Measurements from ENCODE around the gene SORD. TPM values are rescaled to one million over a fixed set of nuclear protein-coding genes. Genes with fewer than 3 reads are reported as not detected.
"Not testable (repeated sequence)": the region's sequence is repeated elsewhere in the genome, so short reads cannot be mapped to it uniquely, and the experiment has no call there.

The SORD gene
- total and polyA plus RNA-seq, 4 donors = 5.7 to 7.1 (median 6.8) TPM

GRCh38 chr15:45032501-45032900, 9.5 kb downstream of the SORD start:
- ATAC-seq (ENCODE audit: low FRiP score); DNase-seq; H3K27ac ChIP-seq (ENCODE audit: low read depth in 1 of 2, low read length in 2 of 2); intact Hi-C loops (cut with DNase I); H3K27me3 ChIP-seq (ENCODE audit: control insufficient read depth in 1 of 2, insufficient read depth in 2 of 2, low read length in 1 of 2); H3K4me1 ChIP-seq (ENCODE audit: control insufficient read depth in 1 of 2, insufficient read depth in 2 of 2, low read length in 2 of 2); H3K36me3 ChIP-seq (ENCODE audit: control insufficient read depth in 1 of 2, insufficient read depth in 2 of 2, low read length in 1 of 2); H3K4me3 ChIP-seq (ENCODE audit: low read length in 2 of 2); H3K9me3 ChIP-seq (ENCODE audit: control insufficient read depth, low read length): not testable (repeated sequence)
- 90% methylated on average over 2 of the region's 2 CpGs; no CpG with 5 or more reads in 1 of the 2 donors for WGBS, 2 donors

- H3K27ac ChIP-seq (ENCODE audit: low read depth in 1 of 2, low read length in 2 of 2); DNase-seq; intact Hi-C loops (cut with DNase I); H3K4me3 ChIP-seq (ENCODE audit: low read length in 2 of 2); H3K27me3 ChIP-seq (ENCODE audit: control insufficient read depth in 1 of 2, insufficient read depth in 2 of 2, low read length in 1 of 2); H3K4me1 ChIP-seq (ENCODE audit: control insufficient read depth in 1 of 2, insufficient read depth in 2 of 2, low read length in 2 of 2); H3K36me3 ChIP-seq (ENCODE audit: control insufficient read depth in 1 of 2, insufficient read depth in 2 of 2, low read length in 1 of 2); H3K9me3 ChIP-seq (ENCODE audit: control insufficient read depth, low read length); ATAC-seq (ENCODE audit: low FRiP score): not testable (repeated sequence)
- 86 to 88% methylated on average over 4 of the region's 4 CpGs for WGBS, 2 donors
These were observed 11.1 kb downstream of the SORD start for GRCh38 chr15:45034087-45034486.

- not testable (repeated sequence) for H3K27ac ChIP-seq (ENCODE audit: low read depth in 1 of 2, low read length in 2 of 2); H3K4me1 ChIP-seq (ENCODE audit: control insufficient read depth in 1 of 2, insufficient read depth in 2 of 2, low read length in 2 of 2); H3K9me3 ChIP-seq (ENCODE audit: control insufficient read depth, low read length); H3K27me3 ChIP-seq (ENCODE audit: control insufficient read depth in 1 of 2, insufficient read depth in 2 of 2, low read length in 1 of 2); ATAC-seq (ENCODE audit: low FRiP score); H3K36me3 ChIP-seq (ENCODE audit: control insufficient read depth in 1 of 2, insufficient read depth in 2 of 2, low read length in 1 of 2); H3K4me3 ChIP-seq (ENCODE audit: low read length in 2 of 2); DNase-seq
- 95 to 98% methylated on average over 51 to 56 of the region's 56 CpGs for WGBS, 2 donors
- intact Hi-C loops (cut with DNase I) = loop anchor here in 1 of 2 donors (5.0 kb wide), 1 partner anchor 67 kb away; no protein-coding TSS in a partner anchor
These were observed 11.8 kb downstream of the SORD start for GRCh38 chr15:45034600-45035375.

- not testable (repeated sequence) for H3K27me3 ChIP-seq (ENCODE audit: control insufficient read depth in 1 of 2, insufficient read depth in 2 of 2, low read length in 1 of 2); H3K36me3 ChIP-seq (ENCODE audit: control insufficient read depth in 1 of 2, insufficient read depth in 2 of 2, low read length in 1 of 2); H3K9me3 ChIP-seq (ENCODE audit: control insufficient read depth, low read length); H3K4me1 ChIP-seq (ENCODE audit: control insufficient read depth in 1 of 2, insufficient read depth in 2 of 2, low read length in 2 of 2); H3K4me3 ChIP-seq (ENCODE audit: low read length in 2 of 2); H3K27ac ChIP-seq (ENCODE audit: low read depth in 1 of 2, low read length in 2 of 2)
- WGBS, 2 donors = 13 to 15% methylated on average over 6 of the region's 6 CpGs
- ATAC-seq (ENCODE audit: low FRiP score) = peak; percentile 84
- peak; percentile 81 to 87 for DNase-seq
- intact Hi-C loops (cut with DNase I) = loop anchor here in 1 of 2 donors (5.0 kb wide), 1 partner anchor 70 kb away; no protein-coding TSS in a partner anchor
These were observed 14.1 kb downstream of the SORD start for GRCh38 chr15:45036812-45037781.

GRCh38 chr15:45037936-45038335, 14.9 kb downstream of the SORD start:
- Histone ChIP-seq H3K36me3 (ENCODE audit: control insufficient read depth in 1 of 2, insufficient read depth in 2 of 2, low read length in 1 of 2) (no peaks in the 10 kb centered on the region), H3K4me3 (ENCODE audit: low read length in 2 of 2) (no peak overlapping the region), H3K9me3 (ENCODE audit: control insufficient read depth, low read length) (no peaks in the 10 kb centered on the region), H3K4me1 (ENCODE audit: control insufficient read depth in 1 of 2, insufficient read depth in 2 of 2, low read length in 2 of 2) (peaks cover 0 to 1% of the 10 kb centered on the region in 2 donors), H3K27ac (ENCODE audit: low read depth in 1 of 2, low read length in 2 of 2) (no peak overlapping the region), H3K27me3 (ENCODE audit: control insufficient read depth in 1 of 2, insufficient read depth in 2 of 2, low read length in 1 of 2) (no peaks in the 10 kb centered on the region)
- DNase-seq (no peak), ATAC-seq (ENCODE audit: low FRiP score) (no peak)
- 91 to 93% methylated on average over 4 of the region's 4 CpGs for WGBS, 2 donors
- intact Hi-C loops (cut with DNase I) = loop anchor here in 1 of 2 donors (5.0 kb wide), 1 partner anchor 71 kb away; no protein-coding TSS in a partner anchor

GRCh38 chr15:45040396-45040795, 17.4 kb downstream of the SORD start:
- H3K27ac ChIP-seq (ENCODE audit: low read depth in 1 of 2, low read length in 2 of 2); H3K4me1 ChIP-seq (ENCODE audit: control insufficient read depth in 1 of 2, insufficient read depth in 2 of 2, low read length in 2 of 2); DNase-seq; H3K36me3 ChIP-seq (ENCODE audit: control insufficient read depth in 1 of 2, insufficient read depth in 2 of 2, low read length in 1 of 2); H3K27me3 ChIP-seq (ENCODE audit: control insufficient read depth in 1 of 2, insufficient read depth in 2 of 2, low read length in 1 of 2); ATAC-seq (ENCODE audit: low FRiP score); H3K4me3 ChIP-seq (ENCODE audit: low read length in 2 of 2); H3K9me3 ChIP-seq (ENCODE audit: control insufficient read depth, low read length); intact Hi-C loops (cut with DNase I): not testable (repeated sequence)
- 18 to 49% methylated on average over 1 of the region's 1 CpG for WGBS, 2 donors

GRCh38 chr15:45041538-45041937, 18.5 kb downstream of the SORD start:
- H3K36me3 ChIP-seq (ENCODE audit: control insufficient read depth in 1 of 2, insufficient read depth in 2 of 2, low read length in 1 of 2); intact Hi-C loops (cut with DNase I); H3K4me1 ChIP-seq (ENCODE audit: control insufficient read depth in 1 of 2, insufficient read depth in 2 of 2, low read length in 2 of 2); ATAC-seq (ENCODE audit: low FRiP score); H3K4me3 ChIP-seq (ENCODE audit: low read length in 2 of 2); H3K27me3 ChIP-seq (ENCODE audit: control insufficient read depth in 1 of 2, insufficient read depth in 2 of 2, low read length in 1 of 2); DNase-seq; H3K27ac ChIP-seq (ENCODE audit: low read depth in 1 of 2, low read length in 2 of 2); H3K9me3 ChIP-seq (ENCODE audit: control insufficient read depth, low read length): not testable (repeated sequence)
- WGBS, 2 donors = 39 to 52% methylated on average over 5 of the region's 5 CpGs

- WGBS, 2 donors = 93 to 100% methylated on average over 2 of the region's 2 CpGs
- intact Hi-C loops (cut with DNase I) = not testable (repeated sequence)
These were observed 19.9 kb downstream of the SORD start for GRCh38 chr15:45042859-45043258.

More at GRCh38 chr15:45042859-45043258, 19.9 kb downstream of the SORD start:
- not testable (repeated sequence) for H3K27ac ChIP-seq (ENCODE audit: low read depth in 1 of 2, low read length in 2 of 2); H3K36me3 ChIP-seq (ENCODE audit: control insufficient read depth in 1 of 2, insufficient read depth in 2 of 2, low read length in 1 of 2); ATAC-seq (ENCODE audit: low FRiP score); H3K9me3 ChIP-seq (ENCODE audit: control insufficient read depth, low read length); DNase-seq; H3K4me1 ChIP-seq (ENCODE audit: control insufficient read depth in 1 of 2, insufficient read depth in 2 of 2, low read length in 2 of 2); H3K27me3 ChIP-seq (ENCODE audit: control insufficient read depth in 1 of 2, insufficient read depth in 2 of 2, low read length in 1 of 2); H3K4me3 ChIP-seq (ENCODE audit: low read length in 2 of 2)
